ENCODE measurements around the gene IQCH.

Gene IQCH

GRCh38 chr15:67537771-67538170 is 283.2 kb downstream of the IQCH start:
- DNase-seq (ENCODE audit: low spot score) = no peak

- peak; percentile 76 for DNase-seq (ENCODE audit: low spot score)
Observed at GRCh38 chr15:67542420-67543347, 288.1 kb downstream of the IQCH start, which contains the start of gene MAP2K5. MAP2K5 (plus strand) TSS chr15:67542703; CDS start chr15:67543336, 633 bp downstream.

GRCh38 chr15:67543348-67543718 is 288.7 kb downstream of the IQCH start:
- DNase-seq (ENCODE audit: low spot score) = peak; percentile 59

GRCh38 chr15:67544475-67544874 is 289.9 kb downstream of the IQCH start:
- DNase-seq (ENCODE audit: low spot score) = no peak

GRCh38 chr15:67545864-67546263 is 291.3 kb downstream of the IQCH start:
- no peak for DNase-seq (ENCODE audit: low spot score)

- no peak for DNase-seq (ENCODE audit: low spot score)
Observed at GRCh38 chr15:67547064-67547463, 292.5 kb downstream of the IQCH start.

GRCh38 chr15:67547836-67548235 is 293.2 kb downstream of the IQCH start:
- no peak for DNase-seq (ENCODE audit: low spot score)

GRCh38 chr15:67548236-67548852 is 293.8 kb downstream of the IQCH start:
- DNase-seq (ENCODE audit: low spot score) = no peak

- DNase-seq (ENCODE audit: low spot score) = no peak
Observed at GRCh38 chr15:67548862-67549651, 294.5 kb downstream of the IQCH start.

- no peak for DNase-seq (ENCODE audit: low spot score)
Observed at GRCh38 chr15:67549736-67550135, 295.1 kb downstream of the IQCH start.

GRCh38 chr15:67550522-67550921 is 295.9 kb downstream of the IQCH start:
- DNase-seq (ENCODE audit: low spot score) = no peak

GRCh38 chr15:67551207-67551743 is 296.7 kb downstream of the IQCH start:
- no peak for DNase-seq (ENCODE audit: low spot score)

Data from HuH-7 (cell line).